Smooth muscle cell of the pulmonary artery (primary cell): ENCODE measurements around the gene RBM48. TPM values are rescaled to one million over a fixed set of nuclear protein-coding genes. Genes with fewer than 3 reads are reported as not detected.

Source experiments
- total RNA-seq: library from RNA; depleted of rRNA; stranded (reverse); fragments of >200 nt; gene quantifications from 2 replicates; pipeline ENCODE4 v1.2.3, GENCODE V29; 2014

RBM48 gene
- 8.1 and 8.7 TPM in 2 replicates for total RNA-seq

DNA sequence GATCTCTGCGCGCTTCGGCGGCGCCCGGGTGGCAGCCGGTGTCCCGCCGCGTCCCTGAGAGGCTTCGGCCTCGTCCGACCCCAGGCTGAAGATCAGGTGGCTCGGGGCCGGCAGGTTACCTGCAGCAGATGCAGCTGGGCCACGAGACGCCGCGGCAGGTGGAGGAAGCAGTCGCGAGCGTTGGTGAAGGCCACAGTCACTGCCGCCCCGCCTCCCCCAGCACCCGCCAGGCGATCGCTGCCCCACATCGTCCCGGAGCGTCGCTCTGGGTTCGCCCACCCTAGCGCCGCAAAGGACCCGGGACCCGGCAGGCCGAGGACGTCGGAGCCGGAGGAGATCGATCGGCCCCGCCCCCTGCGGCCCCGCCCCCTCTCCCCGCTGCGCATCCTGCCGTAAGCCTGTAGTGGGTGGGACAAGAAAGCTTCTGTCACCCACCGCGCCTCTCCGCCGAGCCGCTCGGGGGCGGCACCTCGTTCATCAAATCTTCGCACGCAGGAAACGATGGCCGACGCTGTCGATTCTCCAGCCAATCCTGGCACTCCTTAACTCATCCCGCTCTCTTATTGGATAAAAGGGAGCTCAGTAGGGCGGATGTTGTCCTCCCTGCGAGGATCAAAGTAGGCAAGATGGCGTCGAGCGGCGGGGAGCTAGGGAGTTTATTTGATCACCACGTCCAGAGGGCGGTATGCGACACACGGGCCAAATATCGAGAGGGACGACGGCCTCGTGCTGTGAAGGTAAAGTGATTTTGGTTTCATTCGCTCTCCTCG is at the start of gene RBM48, which contains the start of gene PEX1:
TSS of gene RBM48 (plus strand) at position 608 of the 770 bp plus-strand sequence. CDS start at position 627, 19 bp downstream.
TSS of gene PEX1 (minus strand) at position 333 of the 770 bp plus-strand sequence. CDS start at position 248, 85 bp downstream.

Other genes starting within 250 kb of the RBM48 start
- gene GATAD1, start 81.3 kb upstream of the RBM48 start, total RNA-seq, result 26.1 and 27.7 TPM in 2 replicates
- gene ERVW-1, start 50.8 kb upstream of the RBM48 start, total RNA-seq, result not detected in 2 replicates
- gene PEX1, start 275 bp upstream of the RBM48 start, total RNA-seq, result 13.8 and 14.5 TPM in 2 replicates
- 12.2 and 12.6 TPM in 2 replicates for gene FAM133B, start 61.6 kb downstream of the RBM48 start, total RNA-seq